Activated CD8-positive, alpha-beta T cell treated with anti-CD3 and anti-CD28 coated beads for 36 hours (primary cell): ENCODE results near the gene CLTB. TPM values are rescaled to one million over a fixed set of nuclear protein-coding genes. Genes with fewer than 3 reads are reported as not detected.

Source experiments
- ATAC-seq: fragments of 200-7000 bp; cut with Tn5 transposase; one replicate; pipeline ENCODE4 v1.10.0; 2021; ENCODE audit warnings: mild to moderate bottlenecking, moderate library complexity
- CTCF ChIA-PET: fragments of 350-600 bp; sonication (Branson Sonifier 250); formaldehyde crosslinking; loops from one replicate; lab custom pipeline; 2021; ENCODE audit warnings: antibody characterized with exemption; lab: Charles Lee
- POLR2A ChIA-PET: fragments of 350-600 bp; sonication (Branson Sonifier 250); formaldehyde crosslinking; loops from one replicate; lab custom pipeline; 2021; ENCODE audit warnings: antibody characterized with exemption; lab: Charles Lee
- DNase-seq: peaks from one replicate; pipeline ENCODE4 v3.0.0-alpha.2; 2020
- H3K27ac Mint-ChIP-seq: one replicate; pipeline ENCODE4 v1.8.0; 2021; ENCODE audit warnings: mild to moderate bottlenecking, mixed read lengths
- H3K27me3 Mint-ChIP-seq: one replicate; pipeline ENCODE4 v1.8.0; 2021; ENCODE audit warnings: mixed read lengths
- H3K36me3 Mint-ChIP-seq: one replicate; pipeline ENCODE4 v1.8.0; 2021; ENCODE audit warnings: low read depth, mixed read lengths
- H3K4me1 Mint-ChIP-seq: one replicate; pipeline ENCODE4 v1.8.0; 2021; ENCODE audit warnings: low read depth, mixed read lengths
- H3K4me3 Mint-ChIP-seq: one replicate; pipeline ENCODE4 v1.8.0; 2021; ENCODE audit warnings: mild to moderate bottlenecking, moderate library complexity, mixed read lengths
- H3K9me3 Mint-ChIP-seq: one replicate; pipeline ENCODE4 v1.8.0; 2021; ENCODE audit warnings: mixed read lengths
- CTCF ChIP-seq: fragments of 200-600 bp; IDR thresholded peaks from one replicate; pipeline ENCODE4 v1.8.0; 2022; ENCODE audit warnings: antibody characterized with exemption, mild to moderate bottlenecking
- intact Hi-C: fragments of 100-400 bp; cut with micrococcal nuclease; formaldehyde crosslinking; loops from one replicate; pipeline ENCODE4 v1.10.0; 2022
- total RNA-seq, 2 experiments: library from RNA; stranded (reverse); gene quantifications; one replicate each; pipeline ENCODE4 v1.2.3, GENCODE V29; 2021

Gene CLTB
- total RNA-seq, 2 experiments from 2014 or later = 48.2 to 48.6 TPM

GRCh38 chr5:176382721-176383120 is 33.6 kb downstream of the CLTB start:
- no peak overlapping the region for H3K4me3 Mint-ChIP-seq
- POLR2A ChIA-PET = interaction anchor here (3.1 to 4.0 kb wide), 3 partner anchors 10 to 21 kb away, joined by 13 to 14 read pairs (median 14); partner anchors contain the start of gene KIAA1191
- ATAC-seq = no peak
- intact Hi-C loops = no loop called here
- H3K27me3 Mint-ChIP-seq = no peaks in the 10 kb centered on the region
- CTCF ChIA-PET = no interaction called here
- no peak overlapping the region for H3K27ac Mint-ChIP-seq
- H3K9me3 Mint-ChIP-seq = no peaks in the 10 kb centered on the region
- peaks cover 23% of the 10 kb centered on the region for H3K4me1 Mint-ChIP-seq
- no peak for TF ChIP-seq CTCF
- H3K36me3 Mint-ChIP-seq = peaks cover 72% of the 10 kb centered on the region
- DNase-seq = no peak

GRCh38 chr5:176381979-176382378 is 34.4 kb downstream of the CLTB start:
- CTCF ChIA-PET = no interaction called here
- POLR2A ChIA-PET = interaction anchor here (1.1 to 4.0 kb wide), 5 partner anchors 10 to 20 kb away, joined by 3 to 14 read pairs (median 13); partner anchors contain the start of genes ARL10 and KIAA1191
- intact Hi-C loops = no loop called here
- H3K9me3 Mint-ChIP-seq = no peaks in the 10 kb centered on the region
- peaks cover 20% of the 10 kb centered on the region for H3K4me1 Mint-ChIP-seq
- H3K27me3 Mint-ChIP-seq = no peaks in the 10 kb centered on the region
- H3K36me3 Mint-ChIP-seq = peaks cover 66% of the 10 kb centered on the region
- no peak for ATAC-seq
- TF ChIP-seq CTCF = no peak
- no peak for DNase-seq
- no peak overlapping the region for H3K4me3 Mint-ChIP-seq
- no peak overlapping the region for H3K27ac Mint-ChIP-seq

- TF ChIP-seq CTCF = no peak
- ChIA-PET POLR2A (interaction anchor here (1.1 to 4.0 kb wide), 5 partner anchors 9 to 20 kb away, joined by 3 to 14 read pairs (median 13); partner anchors contain the start of genes ARL10 and KIAA1191), CTCF (interaction anchor here (0.9 kb wide), 1 partner anchor 9 kb away, joined by 3 read pairs; no protein-coding TSS in a partner anchor)
- H3K4me3 Mint-ChIP-seq = no peak overlapping the region
- H3K27me3 Mint-ChIP-seq = no peaks in the 10 kb centered on the region
- no peak for ATAC-seq
- intact Hi-C loops = no loop called here
- DNase-seq = no peak
- H3K36me3 Mint-ChIP-seq = peaks cover 61% of the 10 kb centered on the region
- no peaks in the 10 kb centered on the region for H3K9me3 Mint-ChIP-seq
- peaks cover 15% of the 10 kb centered on the region for H3K4me1 Mint-ChIP-seq
- no peak overlapping the region for H3K27ac Mint-ChIP-seq
These were observed 34.9 kb downstream of the CLTB start for GRCh38 chr5:176381423-176381822.

- POLR2A ChIA-PET = interaction anchor here (1.3 to 4.0 kb wide), 2 partner anchors 8 to 18 kb away, joined by 4 to 14 read pairs; partner anchors contain the start of genes HIGD2A, KIAA1191 and NOP16
- intact Hi-C loops = no loop called here
- Mint-ChIP-seq H3K27me3 (no peaks in the 10 kb centered on the region), H3K9me3 (no peaks in the 10 kb centered on the region), H3K4me1 (peaks cover 2% of the 10 kb centered on the region), H3K27ac (no peak overlapping the region), H3K4me3 (no peak overlapping the region), H3K36me3 (peaks cover 51% of the 10 kb centered on the region)
- no peak for TF ChIP-seq CTCF
- no peak for DNase-seq
- CTCF ChIA-PET = interaction anchor here (0.7 kb wide), 1 partner anchor 25 kb away, joined by 3 read pairs; no protein-coding TSS in a partner anchor
- no peak for ATAC-seq
These were observed 36.5 kb downstream of the CLTB start for GRCh38 chr5:176379881-176380280.

- intact Hi-C loops = no loop called here
- Mint-ChIP-seq H3K36me3 (peaks cover 14% of the 10 kb centered on the region), H3K4me1 (no peaks in the 10 kb centered on the region), H3K4me3 (no peak overlapping the region), H3K9me3 (no peaks in the 10 kb centered on the region), H3K27ac (no peak overlapping the region), H3K27me3 (no peaks in the 10 kb centered on the region)
- TF ChIP-seq CTCF = no peak
- no peak for ATAC-seq
- ChIA-PET CTCF (interaction anchor here (0.9 kb wide), 1 partner anchor 8 kb away, joined by 3 read pairs; no protein-coding TSS in a partner anchor), POLR2A (interaction anchor here (2.1 kb wide), 1 partner anchor 10 kb away, joined by 13 read pairs; no protein-coding TSS in a partner anchor)
- no peak for DNase-seq
These were observed 43.1 kb downstream of the CLTB start for GRCh38 chr5:176373100-176373818.
